ENCODE measurements around the gene NHEJ1.

The NHEJ1 gene

GRCh38 chr2:219104107-219105035 is 56.2 kb downstream of the NHEJ1 start:
- TF ChIP-seq CTCF (IDR thresholded peaks at IDR 0.05; ENCODE audit: low read length, missing control alignments): peak; percentile 97
- peak; percentile 43 for DNase-seq (ENCODE audit: low read depth)
- H3K4me3 ChIP-seq (replicated peaks; ENCODE audit: low read depth, low read length): no peak overlapping the region

DNA sequence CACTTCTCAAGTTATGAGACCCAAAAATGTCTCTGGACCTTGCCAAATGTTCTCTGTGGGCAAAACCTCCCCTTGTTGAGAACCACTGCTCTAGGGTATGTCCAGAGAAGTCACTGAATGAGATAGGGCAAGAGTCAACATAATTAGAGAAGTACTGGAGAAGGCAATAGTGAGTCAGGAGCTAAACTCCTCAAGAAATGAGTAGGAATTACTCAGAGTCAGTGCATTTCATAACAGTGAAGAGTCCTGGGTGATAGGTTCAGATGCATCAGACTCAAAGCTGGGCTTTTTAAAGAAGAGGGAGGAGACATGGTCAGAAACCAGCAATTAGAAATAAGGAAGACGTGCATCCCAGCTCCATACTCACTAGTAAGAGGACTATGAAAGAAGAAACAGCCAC is 61.3 kb downstream of the NHEJ1 start:
- no peak for DNase-seq (ENCODE audit: low read depth)

GRCh38 chr2:219095406-219095935 is 65.1 kb downstream of the NHEJ1 start:
- TF ChIP-seq CTCF (IDR thresholded peaks at IDR 0.05; ENCODE audit: low read length, missing control alignments): no peak
- DNase-seq (ENCODE audit: low read depth): no peak
- H3K4me3 ChIP-seq (replicated peaks; ENCODE audit: low read depth, low read length): no peak overlapping the region

More for the DNA sequence above, 61.3 kb downstream of the NHEJ1 start:
- no peak overlapping the region for H3K4me3 ChIP-seq (replicated peaks; ENCODE audit: low read depth, low read length)
- TF ChIP-seq CTCF (IDR thresholded peaks at IDR 0.05; ENCODE audit: low read length, missing control alignments): no peak

GRCh38 chr2:219094171-219094570 is 66.4 kb downstream of the NHEJ1 start:
- DNase-seq (ENCODE audit: low read depth): no peak
- no peak for TF ChIP-seq CTCF (IDR thresholded peaks at IDR 0.05; ENCODE audit: low read length, missing control alignments)

GRCh38 chr2:219090436-219091299 is 69.9 kb downstream of the NHEJ1 start:
- DNase-seq (ENCODE audit: low read depth): no peak
- no peak overlapping the region for H3K4me3 ChIP-seq (replicated peaks; ENCODE audit: low read depth, low read length)
- no peak for TF ChIP-seq CTCF (IDR thresholded peaks at IDR 0.05; ENCODE audit: low read length, missing control alignments)

More at GRCh38 chr2:219094171-219094570, 66.4 kb downstream of the NHEJ1 start:
- H3K4me3 ChIP-seq (replicated peaks; ENCODE audit: low read depth, low read length): no peak overlapping the region

GRCh38 chr2:219089330-219089729 is 71.3 kb downstream of the NHEJ1 start:
- H3K4me3 ChIP-seq (replicated peaks; ENCODE audit: low read depth, low read length): no peak overlapping the region
- TF ChIP-seq CTCF (IDR thresholded peaks at IDR 0.05; ENCODE audit: low read length, missing control alignments): no peak
- DNase-seq (ENCODE audit: low read depth): no peak

Data from fibroblast of pulmonary artery (primary cell).